ENCODE data around the gene TBC1D8.
"Not testable (repeated sequence)": the region's sequence is repeated elsewhere in the genome, so short reads cannot be mapped to it uniquely, and the experiment has no call there.

DNA sequence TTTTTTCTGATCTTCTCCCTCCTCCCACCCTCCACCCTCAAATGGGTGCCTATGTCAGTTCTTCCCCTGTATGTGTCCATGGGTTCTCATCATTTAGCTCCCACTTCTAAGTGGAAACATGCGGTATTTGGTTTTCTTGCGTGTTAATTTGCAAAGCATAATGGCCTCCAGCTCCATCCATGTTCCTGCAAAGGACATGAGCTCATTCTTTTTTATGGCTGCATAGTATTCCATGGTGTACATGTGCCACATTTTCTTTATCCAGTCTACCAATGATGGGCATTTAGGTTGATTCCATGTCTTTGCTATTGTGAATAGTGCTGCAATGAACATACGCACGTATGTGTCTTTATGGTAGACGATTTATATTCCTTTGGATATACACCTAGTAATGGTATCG is 100.3 kb downstream of the TBC1D8 start:
- TF ChIP-seq, protein P1, sequence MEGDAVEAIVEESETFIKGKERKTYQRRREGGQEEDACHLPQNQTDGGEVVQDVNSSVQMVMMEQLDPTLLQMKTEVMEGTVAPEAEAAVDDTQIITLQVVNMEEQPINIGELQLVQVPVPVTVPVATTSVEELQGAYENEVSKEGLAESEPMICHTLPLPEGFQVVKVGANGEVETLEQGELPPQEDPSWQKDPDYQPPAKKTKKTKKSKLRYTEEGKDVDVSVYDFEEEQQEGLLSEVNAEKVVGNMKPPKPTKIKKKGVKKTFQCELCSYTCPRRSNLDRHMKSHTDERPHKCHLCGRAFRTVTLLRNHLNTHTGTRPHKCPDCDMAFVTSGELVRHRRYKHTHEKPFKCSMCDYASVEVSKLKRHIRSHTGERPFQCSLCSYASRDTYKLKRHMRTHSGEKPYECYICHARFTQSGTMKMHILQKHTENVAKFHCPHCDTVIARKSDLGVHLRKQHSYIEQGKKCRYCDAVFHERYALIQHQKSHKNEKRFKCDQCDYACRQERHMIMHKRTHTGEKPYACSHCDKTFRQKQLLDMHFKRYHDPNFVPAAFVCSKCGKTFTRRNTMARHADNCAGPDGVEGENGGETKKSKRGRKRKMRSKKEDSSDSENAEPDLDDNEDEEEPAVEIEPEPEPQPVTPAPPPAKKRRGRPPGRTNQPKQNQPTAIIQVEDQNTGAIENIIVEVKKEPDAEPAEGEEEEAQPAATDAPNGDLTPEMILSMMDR (IDR thresholded peaks at IDR 0.05), result not testable (repeated sequence)
- TF ChIP-seq POLR2A (IDR thresholded peaks at IDR 0.05), result not testable (repeated sequence)

All from testis (tissue), 2 donors.